Loucy (cell line): Measurements from ENCODE around the gene SH3RF3.

ENCODE experiments used
- EZH2phosphoT487 ChIP-seq: fragments of 200-600 bp; IDR thresholded peaks from 2 replicates; pipeline ENCODE4 v1.6.1; 2018; ENCODE audit warnings: antibody characterized with exemption, mild to moderate bottlenecking, moderate library complexity, borderline replicate concordance
- TF ChIP-seq, protein P1 (sequence below): fragments of 200-600 bp; sonication (generic); conservative IDR thresholded peaks from 2 replicates; pipeline ENCODE4 v1.5.1; 2014; ENCODE audit warnings: mild to moderate bottlenecking, antibody characterized with exemption, low read length

DNA sequence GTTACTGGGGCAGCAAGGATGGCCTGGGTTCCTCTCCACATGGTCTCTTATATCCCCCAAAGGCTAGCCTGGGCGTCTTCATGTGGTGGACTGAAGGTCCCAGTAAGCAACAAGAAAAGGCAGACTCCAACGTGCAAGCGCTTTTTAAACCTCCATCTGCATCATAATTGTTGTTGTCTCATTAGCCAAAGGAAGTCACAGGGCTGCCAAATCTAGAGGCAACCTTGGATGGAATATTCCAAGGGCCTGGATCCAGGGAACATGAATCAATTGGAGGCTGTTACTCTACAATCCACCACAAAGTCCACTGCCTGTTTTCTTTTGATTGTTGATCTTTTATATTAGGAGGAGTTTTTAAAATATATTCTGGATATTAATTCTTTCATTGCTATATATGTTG, 118.8 kb downstream of the SH3RF3 start:
- TF ChIP-seq, protein P1, sequence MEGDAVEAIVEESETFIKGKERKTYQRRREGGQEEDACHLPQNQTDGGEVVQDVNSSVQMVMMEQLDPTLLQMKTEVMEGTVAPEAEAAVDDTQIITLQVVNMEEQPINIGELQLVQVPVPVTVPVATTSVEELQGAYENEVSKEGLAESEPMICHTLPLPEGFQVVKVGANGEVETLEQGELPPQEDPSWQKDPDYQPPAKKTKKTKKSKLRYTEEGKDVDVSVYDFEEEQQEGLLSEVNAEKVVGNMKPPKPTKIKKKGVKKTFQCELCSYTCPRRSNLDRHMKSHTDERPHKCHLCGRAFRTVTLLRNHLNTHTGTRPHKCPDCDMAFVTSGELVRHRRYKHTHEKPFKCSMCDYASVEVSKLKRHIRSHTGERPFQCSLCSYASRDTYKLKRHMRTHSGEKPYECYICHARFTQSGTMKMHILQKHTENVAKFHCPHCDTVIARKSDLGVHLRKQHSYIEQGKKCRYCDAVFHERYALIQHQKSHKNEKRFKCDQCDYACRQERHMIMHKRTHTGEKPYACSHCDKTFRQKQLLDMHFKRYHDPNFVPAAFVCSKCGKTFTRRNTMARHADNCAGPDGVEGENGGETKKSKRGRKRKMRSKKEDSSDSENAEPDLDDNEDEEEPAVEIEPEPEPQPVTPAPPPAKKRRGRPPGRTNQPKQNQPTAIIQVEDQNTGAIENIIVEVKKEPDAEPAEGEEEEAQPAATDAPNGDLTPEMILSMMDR, result no peak
- no peak for TF ChIP-seq EZH2phosphoT487
